Stimulated activated CD4-positive, alpha-beta T cell treated with anti-CD3 and anti-CD28 coated beads, Interleukin-15, amount 100 ng/mL, for 24 hours (primary cell): ENCODE results near the gene BSN.

Experiments used
- DNase-seq: peaks from one replicate; pipeline ENCODE4 v3.0.0-alpha.2; 2020

Gene BSN

GRCh38 chr3:49717959-49718857, 163.9 kb downstream of the BSN start:
- DNase-seq, result peak; percentile 27

GRCh38 chr3:49718858-49719213, 164.6 kb downstream of the BSN start:
- no peak for DNase-seq

- peak; percentile 97 for DNase-seq
Measured at GRCh38 chr3:49719214-49719884, 165.1 kb downstream of the BSN start, which contains the start of gene AMIGO3. AMIGO3 (minus strand) TSS chr3:49719684; CDS start chr3:49719465, 219 bp downstream.
